ENCODE measurements around the gene SPDYE8. TPM values are rescaled to one million over a fixed set of nuclear protein-coding genes. Genes with fewer than 3 reads are reported as not detected.
"Not testable (repeated sequence)": the region's sequence is repeated elsewhere in the genome, so short reads cannot be mapped to it uniquely, and the experiment has no call there.

SPDYE8 gene, protein sequence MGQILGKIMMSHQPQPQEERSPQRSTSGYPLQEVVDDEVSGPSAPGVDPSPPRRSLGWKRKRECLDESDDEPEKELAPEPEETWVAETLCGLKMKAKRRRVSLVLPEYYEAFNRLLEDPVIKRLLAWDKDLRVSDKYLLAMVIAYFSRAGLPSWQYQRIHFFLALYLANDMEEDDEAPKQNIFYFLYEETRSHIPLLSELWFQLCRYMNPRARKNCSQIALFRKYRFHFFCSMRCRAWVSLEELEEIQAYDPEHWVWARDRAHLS
- polyA plus RNA-seq (2012; ENCODE audit: insufficient read depth, insufficient read length) = not detected

DNA sequence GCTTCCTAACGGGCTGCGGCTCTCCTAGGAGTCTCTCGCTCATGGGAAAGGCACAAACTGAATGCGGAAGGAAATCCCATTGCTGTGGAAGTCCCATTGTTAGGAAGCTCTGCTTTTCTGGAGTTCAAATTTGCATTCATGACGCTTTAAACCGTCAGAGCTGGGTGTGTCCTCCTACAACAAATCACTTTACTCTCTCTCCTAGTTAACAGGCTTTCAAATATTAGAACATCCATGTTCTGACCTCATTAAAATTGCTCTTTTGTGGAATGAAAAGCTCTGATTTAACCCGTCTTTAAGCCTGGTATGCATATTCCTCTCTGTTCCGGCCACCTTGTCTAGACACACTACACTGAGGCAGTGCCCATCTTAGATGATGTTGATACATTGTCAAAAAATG lies at the start of gene SPDYE8:
SPDYE8 (minus strand) TSS at position 101 of the 400 bp plus-strand sequence. CDS start 1,800 bp downstream, outside the sequence.
- not testable (repeated sequence) for DNase-seq (ENCODE audit: low read depth, low spot score); H3K4me3 ChIP-seq (ENCODE audit: low read length)

DNA sequence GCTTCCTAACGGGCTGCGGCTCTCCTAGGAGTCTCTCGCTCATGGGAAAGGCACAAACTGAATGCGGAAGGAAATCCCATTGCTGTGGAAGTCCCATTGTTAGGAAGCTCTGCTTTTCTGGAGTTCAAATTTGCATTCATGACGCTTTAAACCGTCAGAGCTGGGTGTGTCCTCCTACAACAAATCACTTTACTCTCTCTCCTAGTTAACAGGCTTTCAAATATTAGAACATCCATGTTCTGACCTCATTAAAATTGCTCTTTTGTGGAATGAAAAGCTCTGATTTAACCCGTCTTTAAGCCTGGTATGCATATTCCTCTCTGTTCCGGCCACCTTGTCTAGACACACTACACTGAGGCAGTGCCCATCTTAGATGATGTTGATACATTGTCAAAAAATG lies 28.2 kb upstream of the SPDYE8 start, which contains the start of gene SPDYE11:
SPDYE11 (minus strand) TSS at position 101 of the 400 bp plus-strand sequence. CDS start 1,800 bp downstream, outside the sequence.
- DNase-seq (ENCODE audit: low read depth, low spot score); H3K4me3 ChIP-seq (ENCODE audit: low read length): not testable (repeated sequence)

DNA sequence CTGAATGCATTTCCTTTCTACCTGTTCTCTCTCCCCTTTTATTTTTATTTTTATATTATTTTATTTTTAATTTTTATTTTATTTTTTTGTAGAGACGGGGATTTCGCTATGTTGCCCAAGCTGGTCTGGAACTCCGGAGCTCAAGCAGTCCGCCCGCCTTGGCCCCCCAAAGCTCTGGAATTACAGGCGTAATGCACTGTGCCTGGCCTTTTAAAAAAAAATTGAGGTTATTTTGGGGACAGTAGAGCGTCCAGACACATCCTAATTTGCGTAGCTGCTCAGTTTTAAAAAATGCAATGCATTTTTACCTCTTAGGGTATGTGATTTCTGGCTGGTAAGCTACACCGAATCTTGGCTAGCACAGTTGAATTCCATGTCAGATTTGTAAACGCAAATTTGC lies 23.1 kb downstream of the SPDYE8 start:
- DNase-seq (ENCODE audit: low read depth, low spot score) = not testable (repeated sequence)
- H3K4me3 ChIP-seq (ENCODE audit: low read length) = peak overlapping the region; percentile 53

DNA sequence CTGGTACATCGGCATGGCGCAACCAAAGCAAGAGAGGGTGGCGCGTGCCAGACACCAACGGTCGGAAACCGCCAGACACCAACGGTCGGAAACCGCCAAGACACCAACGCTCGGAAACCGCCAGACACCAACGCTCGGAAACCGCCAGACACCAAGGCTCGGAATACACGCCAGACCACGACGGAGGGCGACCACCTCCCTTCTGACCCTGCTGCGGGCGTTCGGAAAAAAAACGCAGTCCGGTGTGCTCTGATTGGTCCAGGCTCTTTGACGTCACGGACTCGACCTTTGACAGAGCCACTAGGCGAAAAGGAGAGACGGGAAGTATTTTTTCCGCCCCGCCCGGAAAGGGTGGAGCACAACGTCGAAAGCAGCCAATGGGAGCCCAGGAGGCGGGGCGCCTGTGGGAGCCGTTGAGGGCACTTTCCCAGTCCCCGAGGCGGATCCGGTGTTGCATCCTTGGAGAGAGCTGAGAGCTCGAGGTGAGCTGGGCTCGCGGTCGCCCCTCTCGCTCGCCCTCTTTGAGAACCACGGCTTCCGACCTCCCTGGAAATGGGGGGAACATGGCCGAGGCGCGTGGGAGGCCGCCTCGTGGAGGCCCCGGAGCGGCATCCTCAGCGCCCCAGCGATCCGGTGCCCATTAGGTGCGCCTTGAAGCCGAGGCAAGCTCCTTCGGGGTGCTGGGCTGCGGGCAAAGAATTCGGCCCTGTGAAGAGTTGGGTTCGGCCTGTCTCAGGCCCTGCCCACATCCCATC lies 23.7 kb downstream of the SPDYE8 start:
- peak overlapping the region; percentile 55 for H3K4me3 ChIP-seq (ENCODE audit: low read length)
- DNase-seq (ENCODE audit: low read depth, low spot score) = peak; percentile 96

DNA sequence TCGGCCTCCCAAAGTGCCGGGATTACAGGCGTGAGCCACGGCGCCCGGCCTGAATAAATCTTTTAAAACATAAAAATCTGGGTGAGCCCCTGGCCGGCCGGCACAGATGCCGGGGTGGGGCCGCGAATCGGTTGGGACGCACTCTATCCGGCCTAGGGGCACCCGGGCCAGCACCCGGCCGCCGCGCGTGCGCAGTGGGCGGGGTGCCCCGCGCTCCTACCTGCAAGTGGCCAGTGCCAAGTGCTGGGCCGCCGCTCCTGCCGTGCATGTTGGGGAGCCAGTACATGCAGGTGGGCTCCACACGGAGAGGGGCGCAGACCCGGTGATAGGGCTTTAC lies 24.2 kb downstream of the SPDYE8 start:
- DNase-seq (ENCODE audit: low read depth, low spot score) = not testable (repeated sequence)
- H3K4me3 ChIP-seq (ENCODE audit: low read length) = peak overlapping the region; percentile 51

DNA sequence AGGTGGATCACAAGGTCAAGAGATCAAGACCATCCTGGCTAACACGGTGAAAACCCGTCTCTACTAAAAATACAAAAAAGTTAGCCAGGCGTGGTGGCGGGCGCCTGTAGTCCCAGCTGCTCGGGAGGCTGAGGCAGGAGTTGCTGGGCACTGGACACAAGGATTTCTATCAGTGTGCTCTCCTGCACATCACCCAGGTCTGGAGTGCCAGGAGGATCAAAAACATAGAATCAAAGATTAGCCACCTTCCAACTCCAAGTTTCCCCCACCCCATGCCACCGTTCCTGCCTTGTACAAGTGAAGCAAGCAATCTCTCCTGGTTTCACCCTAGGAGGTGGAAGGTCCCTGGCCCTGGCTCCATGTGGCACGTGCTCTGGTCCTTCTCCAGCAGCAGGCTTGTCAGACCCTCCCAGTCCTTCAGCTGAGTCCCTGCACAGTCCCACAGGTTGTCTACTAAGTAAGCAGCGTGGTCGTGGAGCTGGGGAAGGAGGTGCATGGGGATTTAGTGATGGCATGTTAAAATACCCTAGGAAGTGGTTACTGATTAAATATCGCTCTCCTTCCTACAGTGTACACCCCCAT lies 31.6 kb downstream of the SPDYE8 start:
- H3K4me3 ChIP-seq (ENCODE audit: low read length); DNase-seq (ENCODE audit: low read depth, low spot score): not testable (repeated sequence)

DNA sequence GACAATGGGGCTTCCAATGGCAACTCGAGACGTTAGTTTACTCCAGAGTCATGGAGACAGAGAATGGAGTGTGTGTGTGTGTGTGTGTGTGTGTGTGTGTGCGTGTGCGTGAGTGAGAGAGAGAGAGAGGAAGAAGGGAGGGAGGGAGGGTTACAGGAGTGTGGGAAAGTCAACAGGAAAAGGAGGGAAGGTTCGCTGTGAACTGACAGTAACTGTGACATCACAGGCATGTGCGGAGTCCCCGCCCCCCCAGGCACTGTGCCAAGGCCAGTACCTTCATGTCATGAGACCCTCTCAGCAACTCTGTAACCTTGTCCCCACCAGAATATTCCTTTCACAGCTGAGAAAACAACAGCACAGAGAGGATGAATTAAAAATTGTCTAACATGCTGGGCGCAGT lies 32.1 kb downstream of the SPDYE8 start:
- not testable (repeated sequence) for DNase-seq (ENCODE audit: low read depth, low spot score); H3K4me3 ChIP-seq (ENCODE audit: low read length)

DNA sequence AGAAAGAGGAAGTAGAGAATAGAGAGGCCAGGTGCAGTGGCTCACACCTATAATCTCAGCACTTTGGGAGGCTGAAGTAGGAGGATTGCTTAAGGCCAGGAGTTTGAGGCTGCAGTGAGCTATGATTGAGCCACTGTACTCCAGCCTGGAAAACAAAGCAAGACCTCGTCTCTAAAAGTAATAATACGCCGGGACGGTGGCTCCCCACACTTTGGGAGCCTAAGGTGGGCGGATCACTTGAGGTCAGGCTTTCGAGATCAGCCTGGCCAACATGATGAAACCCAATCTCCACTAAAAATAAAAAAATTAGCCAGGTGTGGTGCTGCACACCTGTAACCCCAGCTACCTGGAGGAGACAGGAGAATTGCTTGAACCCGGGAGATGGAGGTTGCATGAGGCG lies 34.1 kb downstream of the SPDYE8 start:
- not testable (repeated sequence) for H3K4me3 ChIP-seq (ENCODE audit: low read length); DNase-seq (ENCODE audit: low read depth, low spot score)

DNA sequence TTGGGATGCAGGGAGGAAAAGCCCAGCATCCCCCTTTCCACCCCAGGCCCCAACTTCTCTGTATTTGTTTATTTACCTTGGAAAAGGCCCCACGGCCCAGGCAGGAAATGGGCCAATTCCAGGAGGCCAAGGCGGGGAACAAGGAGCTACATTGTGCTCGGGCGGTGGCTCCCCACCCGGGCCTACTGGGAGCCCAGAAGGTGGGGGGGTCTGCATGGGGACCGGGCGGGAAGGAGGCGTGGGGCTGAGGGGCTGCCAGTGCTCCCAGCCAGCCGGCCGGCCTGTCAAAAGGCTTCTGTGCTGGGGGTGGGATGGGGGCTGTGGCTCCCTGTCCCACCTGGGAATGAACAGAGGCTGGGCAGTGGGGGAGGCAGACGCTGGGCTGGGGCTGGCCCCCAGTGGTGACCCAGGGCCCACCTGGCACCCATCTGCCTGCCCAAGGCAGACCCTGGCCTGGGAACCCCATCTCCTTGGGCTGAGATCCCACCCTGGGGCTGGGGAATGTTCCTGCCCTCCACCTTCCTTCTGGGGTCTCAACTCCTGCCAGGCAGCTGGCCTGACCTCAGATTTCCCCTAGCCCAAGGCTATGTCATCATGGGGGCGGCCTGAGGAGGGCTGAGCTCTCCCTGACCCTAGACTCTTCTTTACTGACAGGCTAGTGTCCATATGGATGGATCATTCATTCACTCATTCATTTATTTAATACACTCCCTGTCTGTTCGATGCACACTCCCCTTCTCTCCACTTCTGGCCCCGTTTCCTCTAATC lies 39.2 kb downstream of the SPDYE8 start:
- not testable (repeated sequence) for H3K4me3 ChIP-seq (ENCODE audit: low read length); DNase-seq (ENCODE audit: low read depth, low spot score)

DNA sequence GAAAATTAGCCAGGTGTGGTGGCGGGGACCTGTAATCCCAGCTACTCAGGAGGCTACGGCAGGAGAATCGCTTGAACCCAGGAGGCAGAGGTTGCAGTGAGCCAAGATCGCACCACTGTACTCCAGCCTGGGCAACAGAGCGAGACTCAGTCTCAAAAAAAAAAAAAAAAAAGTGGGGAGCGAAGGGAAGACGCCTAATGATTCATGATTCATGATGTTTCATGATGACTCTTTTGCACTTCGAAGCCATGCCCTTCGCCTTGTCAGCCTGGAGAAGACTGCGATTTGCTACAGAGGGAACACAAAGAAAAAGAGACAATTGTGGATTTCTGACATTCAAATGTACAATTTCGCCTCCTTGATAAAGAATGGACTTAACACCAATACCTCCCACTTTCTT lies 47.5 kb downstream of the SPDYE8 start:
- H3K4me3 ChIP-seq (ENCODE audit: low read length); DNase-seq (ENCODE audit: low read depth, low spot score): not testable (repeated sequence)

DNA sequence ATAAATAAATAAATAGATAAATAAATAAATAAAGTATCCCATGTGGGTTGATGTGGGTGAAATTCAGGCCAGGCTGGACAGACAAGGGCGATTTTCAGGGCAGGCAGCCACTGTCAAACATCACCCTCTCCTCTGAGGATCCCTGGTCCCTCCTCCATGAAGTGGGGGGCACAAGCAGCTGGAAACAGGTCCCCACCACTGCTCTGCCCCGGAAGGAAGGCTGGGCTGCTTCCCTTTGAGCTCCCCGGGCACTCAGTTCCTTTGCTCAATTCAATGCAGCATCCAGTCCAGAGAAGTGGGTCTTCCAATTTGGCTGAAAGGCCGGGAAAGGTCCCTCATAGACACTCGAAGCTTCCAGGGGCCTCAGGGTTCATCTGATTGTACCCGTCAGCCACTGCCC lies 49.2 kb downstream of the SPDYE8 start:
- DNase-seq (ENCODE audit: low read depth, low spot score); H3K4me3 ChIP-seq (ENCODE audit: low read length): not testable (repeated sequence)

DNA sequence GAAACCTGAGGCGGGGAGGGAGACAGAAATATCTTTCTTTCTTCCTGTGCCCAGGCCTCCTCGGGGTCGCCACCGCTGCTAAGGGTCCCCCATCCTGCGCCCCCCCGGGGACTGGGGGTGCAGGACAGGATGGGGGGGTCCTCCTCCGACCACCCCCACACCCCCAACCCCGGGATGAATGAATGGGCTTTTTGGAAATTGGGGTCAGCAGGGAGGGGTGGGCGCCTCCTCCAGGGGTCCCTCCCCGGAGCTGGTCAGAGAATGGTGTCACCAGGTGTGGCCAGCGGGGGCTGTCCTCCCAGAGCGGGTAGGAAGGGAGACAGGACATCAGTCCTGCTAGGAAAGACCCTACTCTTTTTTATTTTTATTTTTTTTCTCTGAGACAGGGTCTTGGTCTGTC lies 53.1 kb downstream of the SPDYE8 start:
- DNase-seq (ENCODE audit: low read depth, low spot score); H3K4me3 ChIP-seq (ENCODE audit: low read length): not testable (repeated sequence)

DNA sequence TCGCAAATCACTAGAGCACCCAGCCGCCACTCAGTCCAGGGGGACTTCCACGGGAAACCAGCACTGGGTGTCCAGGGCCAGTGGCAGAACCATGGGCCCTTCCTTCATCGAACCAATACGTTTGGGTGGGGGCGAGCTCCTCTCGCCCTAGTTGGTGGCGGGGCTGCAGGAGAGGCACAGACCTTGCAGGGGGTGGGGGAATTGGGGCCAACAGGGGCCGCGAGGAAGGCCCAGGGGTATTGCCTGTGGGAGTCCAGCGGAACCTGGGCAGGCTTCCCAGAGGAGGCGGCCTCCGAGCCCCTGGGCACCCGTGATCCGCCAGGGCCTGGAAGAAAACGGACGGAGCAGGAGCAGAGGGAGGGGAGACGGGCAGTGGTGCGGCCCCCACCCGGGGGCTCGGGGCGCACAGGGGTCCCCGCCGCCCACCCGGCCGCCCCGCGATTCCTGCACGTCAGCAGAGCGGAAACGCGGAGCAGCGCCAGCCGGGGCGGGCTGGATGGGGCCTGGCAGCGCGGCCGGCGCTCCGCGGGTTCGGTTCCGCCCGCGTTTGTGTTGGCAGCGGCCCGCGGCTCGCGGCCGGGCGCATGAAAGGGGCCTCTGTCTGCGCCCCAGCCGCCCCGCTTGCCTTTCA lies 53.8 kb downstream of the SPDYE8 start:
- DNase-seq (ENCODE audit: low read depth, low spot score) = not testable (repeated sequence)

DNA sequence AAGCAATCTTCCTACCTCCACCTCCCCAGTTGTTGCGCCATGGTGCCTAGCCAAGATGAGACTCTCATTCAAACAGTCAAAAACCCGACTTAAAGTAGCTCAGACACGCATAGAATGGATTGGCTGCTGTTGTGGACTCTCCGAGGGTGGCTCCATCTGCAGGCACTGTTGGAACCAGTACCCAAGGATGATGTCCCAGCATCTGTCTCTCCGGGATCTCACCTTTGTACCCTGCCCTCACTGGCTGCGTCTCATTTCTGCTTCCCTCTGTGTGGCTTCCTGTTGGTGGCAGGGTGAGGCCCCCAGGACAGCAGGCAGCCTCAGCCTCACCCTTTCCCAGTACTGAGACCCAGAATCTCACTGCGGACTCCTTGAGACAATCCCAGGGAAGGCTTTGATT lies 54.8 kb downstream of the SPDYE8 start:
- not testable (repeated sequence) for DNase-seq (ENCODE audit: low read depth, low spot score); H3K4me3 ChIP-seq (ENCODE audit: low read length)

More for the DNA sequence above, 53.8 kb downstream of the SPDYE8 start:
- H3K4me3 ChIP-seq (ENCODE audit: low read length) = not testable (repeated sequence)

DNA sequence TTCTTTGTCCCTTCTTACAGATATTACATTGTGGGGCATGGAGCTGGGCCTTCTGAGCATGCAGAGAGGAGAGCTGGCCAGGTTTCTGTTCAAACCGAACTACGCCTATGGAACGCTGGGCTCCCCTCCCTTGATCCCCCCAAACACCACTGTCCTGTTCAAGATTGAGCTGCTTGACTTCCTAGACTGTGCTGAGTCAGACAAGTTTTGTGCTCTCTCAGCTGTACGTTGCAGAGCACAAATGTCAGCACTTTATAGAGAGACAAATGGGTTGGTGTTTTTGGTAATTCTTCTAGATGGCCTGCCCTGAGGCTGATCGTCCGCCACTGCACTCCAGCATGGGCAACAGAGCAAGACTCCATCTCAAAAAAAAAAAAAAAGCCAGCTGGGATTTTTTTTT lies 58.1 kb downstream of the SPDYE8 start:
- not testable (repeated sequence) for DNase-seq (ENCODE audit: low read depth, low spot score); H3K4me3 ChIP-seq (ENCODE audit: low read length)

Measured in Jurkat, Clone E6-1 (cell line).